GM23248 (cell line): ENCODE data around the gene FPGS. TPM values are rescaled to one million over a fixed set of nuclear protein-coding genes. Genes with fewer than 3 reads are reported as not detected.

Experiments used
- DNase-seq: peaks from one replicate; pipeline ENCODE4 v3.0.0-alpha.2; 2015
- H2AFZ ChIP-seq: fragments of 200-600 bp; sonication (generic); 2 replicates; pipeline ENCODE4 v1.6.1; 2016; ENCODE audit warnings: antibody characterized with exemption
- H3F3A ChIP-seq: fragments of 200-600 bp; sonication (generic); 2 replicates; pipeline ENCODE4 v1.6.1; 2016; ENCODE audit warnings: mild to moderate bottlenecking, antibody characterized with exemption, mixed run types; ENCODE audit not compliant: insufficient read depth
- H3K27ac ChIP-seq: fragments of 200-600 bp; sonication (generic); 2 replicates; pipeline ENCODE4 v1.5.1; 2016; ENCODE audit warnings: mild to moderate bottlenecking
- H3K27me3 ChIP-seq: fragments of 200-600 bp; sonication (generic); replicated peaks from 2 replicates; pipeline ENCODE4 v1.6.1; 2016; ENCODE audit warnings: mild to moderate bottlenecking; ENCODE audit not compliant: insufficient read depth
- H3K36me3 ChIP-seq: fragments of 200-600 bp; sonication (generic); 2 replicates; pipeline ENCODE4 v1.6.1; 2016; ENCODE audit warnings: low read depth, mild to moderate bottlenecking
- H3K4me1 ChIP-seq: fragments of 200-600 bp; sonication (generic); 2 replicates; pipeline ENCODE4 v1.6.1; 2016; ENCODE audit warnings: mild to moderate bottlenecking; ENCODE audit not compliant: insufficient read depth
- H3K4me2 ChIP-seq: fragments of 200-600 bp; sonication (generic); one replicate; pipeline ENCODE4 v1.6.1; 2016; ENCODE audit warnings: mild to moderate bottlenecking; ENCODE audit not compliant: unreplicated experiment
- H3K4me3 ChIP-seq: fragments of 200-600 bp; sonication (generic); 2 replicates; pipeline ENCODE4 v1.5.1; 2016; ENCODE audit warnings: mild to moderate bottlenecking
- H3K79me2 ChIP-seq: fragments of 200-600 bp; sonication (generic); 2 replicates; pipeline ENCODE4 v1.6.1; 2016; ENCODE audit warnings: mild to moderate bottlenecking; ENCODE audit not compliant: insufficient read depth
- H3K9ac ChIP-seq: fragments of 200-600 bp; sonication (generic); 2 replicates; pipeline ENCODE4 v1.6.1; 2016; ENCODE audit warnings: mild to moderate bottlenecking
- H3K9me2 ChIP-seq: fragments of 200-600 bp; sonication (generic); 2 replicates; pipeline ENCODE4 v1.6.1; 2016; ENCODE audit warnings: mixed run types, mild to moderate bottlenecking, moderate library complexity; ENCODE audit not compliant: insufficient read depth
- H3K9me3 ChIP-seq: fragments of 200-600 bp; sonication (generic); one replicate; pipeline ENCODE4 v1.6.1; 2017; ENCODE audit warnings: low read depth
- H4K20me1 ChIP-seq: fragments of 200-600 bp; sonication (generic); 2 replicates; pipeline ENCODE4 v1.6.0; 2016; ENCODE audit not compliant: insufficient read depth
- EZH2 ChIP-seq: fragments of 200-600 bp; sonication (generic); IDR thresholded peaks from 2 replicates; pipeline ENCODE4 v1.6.1; 2018; ENCODE audit warnings: antibody characterized with exemption, mild to moderate bottlenecking; ENCODE audit not compliant: insufficient read depth, poor library complexity, severe bottlenecking
- EZH2phosphoT487 ChIP-seq: fragments of 200-600 bp; sonication (generic); IDR thresholded peaks from 2 replicates; pipeline ENCODE4 v1.6.1; 2018; ENCODE audit warnings: antibody characterized with exemption, moderate library complexity, mild to moderate bottlenecking, low read depth; ENCODE audit not compliant: insufficient read depth
- WGBS, 2 experiments: methylation state at CpG; one replicate each; pipeline ENCODE4 v1.1.6; 2015 to 2017; ENCODE audit warnings: low lambda C conversion rate in 2 of 2, low coverage in 1 of 2; ENCODE audit errors: missing lambda C conversion rate in 2 of 2; 5-methylcytosine and 5-hydroxymethylcytosine counted together
- in situ Hi-C: fragments of 300-500 bp; cut with MboI; formaldehyde crosslinking; loops from 2 replicates; pipeline ENCODE4 v1.15.0; 2020
- polyA plus RNA-seq: library from polyadenylated mRNA; unstranded; fragments of >200 nt; fragmentation: Nextera tagmentation; extraction: Ambion mirVana; gene quantifications from 2 replicates; pipeline ENCODE4 v1.2.1, GENCODE V29; 2016
- total RNA-seq: library from RNA; depleted of rRNA; stranded (reverse); fragments of >200 nt; shearing (Covaris generic); gene quantifications from 2 replicates; pipeline ENCODE4 v1.2.3, GENCODE V29; 2014

FPGS gene
- total and polyA plus RNA-seq, 2 experiments from 2014 or later = 60.2 to 80.4 TPM

- H3F3A ChIP-seq = peaks cover 28% of the 10 kb centered on the region; the same call in 1 of the 2 replicates
- WGBS, 2 experiments = 77 to 87% methylated on average over 7 of the region's 7 CpGs
- in situ Hi-C loops = no loop called here
- no peak overlapping the region for H3K4me2 ChIP-seq
- no peak for DNase-seq
- H3K9me3 ChIP-seq = no peaks in the 10 kb centered on the region
- no peak overlapping the region for H2AFZ ChIP-seq
- H3K4me1 ChIP-seq = peaks cover 10% of the 10 kb centered on the region
- peaks cover 47% of the 10 kb centered on the region for H3K79me2 ChIP-seq
- H3K27ac ChIP-seq = no peak overlapping the region
- H3K9me2 ChIP-seq = no peaks in the 10 kb centered on the region
- H3K4me3 ChIP-seq = no peak overlapping the region
- H4K20me1 ChIP-seq = no peaks in the 10 kb centered on the region
- no peaks in the 10 kb centered on the region for H3K27me3 ChIP-seq
- H3K9ac ChIP-seq = no peak overlapping the region
- peaks cover 28% of the 10 kb centered on the region for H3K36me3 ChIP-seq
- TF ChIP-seq EZH2 = no peak
- no peak for TF ChIP-seq EZH2phosphoT487
Observed at GRCh38 chr9:127826253-127826913, 23.7 kb downstream of the FPGS start.

DNA sequence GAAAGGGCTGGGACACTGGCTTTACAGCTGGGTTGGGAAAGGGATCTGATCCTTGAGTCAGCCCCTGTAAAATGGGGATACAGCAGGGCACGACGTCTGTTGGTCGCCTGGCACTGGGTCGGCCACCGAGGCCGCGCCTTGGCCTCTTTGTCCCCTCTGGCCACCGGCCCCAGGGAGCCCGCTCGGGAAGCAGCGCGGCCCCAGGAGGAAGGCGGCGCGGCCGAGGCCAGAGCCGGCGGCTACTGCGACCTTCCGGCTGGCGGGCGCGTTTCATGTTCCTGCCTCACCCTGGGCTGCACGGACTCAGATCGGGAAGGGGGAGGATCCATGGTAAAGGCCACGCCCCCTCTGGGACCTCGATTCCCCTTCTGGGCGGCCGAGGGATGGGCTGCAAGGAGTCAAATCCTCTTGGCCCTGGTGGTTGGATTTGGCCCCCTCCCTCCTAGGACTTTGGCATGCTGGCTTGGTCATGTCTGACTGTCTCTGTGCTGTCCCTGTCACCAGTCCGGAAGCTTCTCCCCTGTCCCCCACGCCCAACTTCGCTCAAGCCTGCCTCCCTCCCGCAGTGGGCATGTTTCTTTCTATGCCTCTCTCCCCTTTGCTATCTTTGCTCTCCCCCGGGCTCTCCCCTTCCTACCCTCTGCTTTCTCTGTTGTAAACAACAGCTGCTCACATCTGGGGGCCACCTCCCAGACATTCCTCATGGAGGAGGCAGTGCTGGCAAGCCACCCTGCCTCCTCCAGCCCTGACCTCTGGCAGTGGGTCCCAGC, 25.8 kb downstream of the FPGS start:
- Histone ChIP-seq H2AFZ (peak overlapping the region; percentile 63), H4K20me1 (no peaks in the 10 kb centered on the region), H3F3A (peaks cover 23% of the 10 kb centered on the region), H3K9me2 (no peaks in the 10 kb centered on the region), H3K4me2 (peak overlapping the region; percentile 39), H3K4me1 (peaks cover 22% of the 10 kb centered on the region), H3K9ac (peak overlapping the region; percentile 55), H3K9me3 (no peaks in the 10 kb centered on the region), H3K79me2 (peaks cover 67% of the 10 kb centered on the region), H3K27me3 (no peaks in the 10 kb centered on the region), H3K4me3 (peak overlapping the region; percentile 14; the same call in 1 of the 2 replicates), H3K36me3 (peaks cover 20% of the 10 kb centered on the region), H3K27ac (peak overlapping the region; percentile 59)
- WGBS, 2 experiments = 8 to 18% methylated on average over 20 to 33 of the region's 34 CpGs
- TF ChIP-seq EZH2 (no peak), EZH2phosphoT487 (no peak)
- peak; percentile 87 for DNase-seq
- in situ Hi-C loops = no loop called here

- H3K4me2 ChIP-seq = no peak overlapping the region
- H3K9me2 ChIP-seq = no peaks in the 10 kb centered on the region
- H3K27me3 ChIP-seq = no peaks in the 10 kb centered on the region
- peaks cover 14% of the 10 kb centered on the region; the same call in 1 of the 2 replicates for H3K36me3 ChIP-seq
- H2AFZ ChIP-seq = no peak overlapping the region
- H3F3A ChIP-seq = peaks cover 32% of the 10 kb centered on the region
- peaks cover 31% of the 10 kb centered on the region for H3K4me1 ChIP-seq
- H3K9ac ChIP-seq = peak overlapping the region; percentile 55; the same call in 1 of the 2 replicates
- no peak for TF ChIP-seq EZH2
- H3K9me3 ChIP-seq = no peaks in the 10 kb centered on the region
- peaks cover 76% of the 10 kb centered on the region for H3K79me2 ChIP-seq
- H3K4me3 ChIP-seq = no peak overlapping the region
- 90% methylated on average over 6 of the region's 6 CpGs for WGBS, 2 experiments
- H4K20me1 ChIP-seq = no peaks in the 10 kb centered on the region
- H3K27ac ChIP-seq = peak overlapping the region; percentile 59
- DNase-seq = no peak
- in situ Hi-C loops = no loop called here
Observed at GRCh38 chr9:127829205-127829906, 26.7 kb downstream of the FPGS start.

DNA sequence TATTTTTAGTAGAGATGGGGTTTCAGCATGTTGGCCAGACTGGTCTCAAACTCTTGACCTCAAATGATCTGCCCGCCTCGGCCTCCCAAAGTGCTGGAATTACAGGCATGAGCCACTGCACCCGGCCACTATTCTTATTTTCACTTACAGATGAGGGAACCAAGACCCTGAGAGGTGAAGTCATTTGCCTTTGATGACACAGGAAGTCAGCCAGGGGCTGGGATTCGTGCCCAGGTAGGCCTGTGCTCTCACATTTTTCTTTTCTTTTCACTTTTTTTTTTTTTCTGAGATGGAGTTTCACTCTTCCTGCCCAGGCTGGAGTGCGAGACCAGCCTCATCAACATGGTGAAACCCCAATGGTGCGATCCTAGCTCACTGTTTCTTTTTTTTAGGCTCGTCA, 29.6 kb downstream of the FPGS start:
- no peak for DNase-seq
- TF ChIP-seq EZH2phosphoT487 (no peak), EZH2 (no peak)
- WGBS, 2 experiments = 55 to 61% methylated on average over 7 of the region's 7 CpGs
- H3K9me2 ChIP-seq = no peaks in the 10 kb centered on the region
- H3K36me3 ChIP-seq = 0 out of 2 replicates have a peak, but pooled peaks cover 10% of the 10 kb centered on the region
- peaks cover 54% of the 10 kb centered on the region for H3K4me1 ChIP-seq
- H3K27ac ChIP-seq = peak overlapping the region; percentile 100
- in situ Hi-C loops = no loop called here
- H3K79me2 ChIP-seq = peaks cover 89% of the 10 kb centered on the region
- H2AFZ ChIP-seq = no peak overlapping the region
- H3K9me3 ChIP-seq = no peaks in the 10 kb centered on the region
- H3K4me3 ChIP-seq = no peak overlapping the region
- H3K27me3 ChIP-seq = no peaks in the 10 kb centered on the region
- H4K20me1 ChIP-seq = no peaks in the 10 kb centered on the region
- H3F3A ChIP-seq = peaks cover 54% of the 10 kb centered on the region
- peak overlapping the region; percentile 7 for H3K4me2 ChIP-seq
- H3K9ac ChIP-seq = peak overlapping the region; percentile 13; the same call in 1 of the 2 replicates
